ENCODE measurements around the gene TXNL4B. TPM values are rescaled to one million over a fixed set of nuclear protein-coding genes. Genes with fewer than 3 reads are reported as not detected.

Gene TXNL4B
- total RNA-seq, result 9.6 TPM

DNA sequence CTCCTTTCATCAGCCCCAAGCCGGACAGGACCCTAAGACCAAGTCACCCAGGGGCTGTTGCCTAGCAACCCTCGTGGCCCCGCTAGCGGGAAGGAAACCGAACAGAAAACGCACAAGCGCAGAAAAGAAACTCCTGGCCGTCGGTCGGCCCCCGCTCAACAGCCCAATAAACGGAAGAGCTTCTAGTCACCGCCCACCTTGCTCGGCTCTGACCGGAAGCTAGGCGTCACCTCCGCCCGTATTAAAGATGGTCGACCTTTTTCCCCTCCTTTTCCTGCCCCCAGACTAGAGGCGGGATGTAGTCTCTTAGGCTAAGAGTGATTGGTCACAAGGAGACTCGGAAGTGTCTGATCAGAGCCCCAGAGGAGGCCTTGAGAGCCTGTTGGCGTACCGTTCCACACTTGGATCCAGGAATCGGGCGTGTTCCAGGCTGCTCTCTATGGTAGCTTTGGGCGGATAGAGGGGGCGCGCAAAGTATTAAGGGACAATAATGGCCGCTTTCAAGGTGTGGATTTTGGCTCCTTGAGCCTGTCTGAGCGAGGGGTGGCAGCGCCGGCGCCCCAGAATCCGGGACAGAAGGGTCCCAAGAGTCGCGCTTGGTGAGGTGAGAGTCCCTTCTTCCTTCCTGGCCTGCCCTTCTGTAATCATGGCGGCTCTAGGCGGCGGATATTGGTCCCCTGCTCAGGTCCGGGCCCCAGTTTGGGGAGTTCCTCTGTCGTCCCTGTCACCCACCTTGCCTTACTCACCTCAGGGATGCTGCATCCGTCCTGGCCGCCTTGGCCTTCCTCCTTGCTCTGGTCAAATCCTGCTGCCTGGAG lies at the start of gene TXNL4B, which contains the start of gene DHX38:
Gene TXNL4B (minus strand): TSS at position 173 of the 818 bp plus-strand sequence. CDS start 2,871 bp downstream, outside the sequence.
Gene DHX38 (plus strand): TSS at position 400 of the 818 bp plus-strand sequence. CDS start 2,311 bp downstream, outside the sequence.
- ATAC-seq (peak; percentile 93), DNase-seq (ENCODE audit: low spot score) (peak; percentile 95)

DNA sequence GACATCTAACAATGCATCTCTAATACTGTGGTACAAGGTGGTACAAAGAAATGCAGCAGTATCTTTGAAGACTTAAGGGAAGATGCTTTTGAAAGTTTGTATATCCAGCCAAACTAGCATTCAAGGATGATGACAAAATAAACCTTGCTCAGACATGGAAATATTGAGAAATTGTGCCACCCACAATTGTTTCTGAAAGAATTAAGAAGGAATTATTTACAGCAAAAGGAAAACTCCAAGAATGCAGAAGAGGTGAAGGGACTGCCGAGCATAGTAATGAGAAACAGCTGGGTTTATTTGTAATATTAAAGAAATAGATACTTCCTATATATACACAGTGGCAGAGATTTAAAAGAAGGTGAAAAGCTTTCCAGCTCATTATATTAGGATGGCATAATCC lies 49.1 kb upstream of the TXNL4B start:
- ATAC-seq (no peak), DNase-seq (ENCODE audit: low spot score) (no peak)

DNA sequence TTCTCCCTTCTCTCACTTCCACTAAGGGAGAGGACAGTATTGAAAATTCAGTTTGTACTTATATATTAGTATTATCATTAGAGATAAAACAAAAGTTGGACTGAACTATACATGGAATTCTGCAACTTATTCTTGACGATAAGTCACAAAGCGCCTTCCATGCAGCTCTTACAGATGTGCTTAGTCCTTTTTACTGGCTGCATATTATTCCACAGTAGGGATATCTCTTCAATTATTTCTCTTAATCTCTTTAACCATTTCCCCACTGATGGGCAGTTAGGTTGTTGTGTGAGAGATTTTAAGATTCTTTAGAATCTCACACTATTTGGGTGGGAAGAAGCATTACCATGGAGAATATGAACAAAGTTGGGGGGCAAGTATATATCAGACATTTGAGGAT lies 46.5 kb upstream of the TXNL4B start:
- no peak for ATAC-seq
- DNase-seq (ENCODE audit: low spot score), result no peak

- DNase-seq (ENCODE audit: low spot score), result no peak
Observed at GRCh38 chr16:72138064-72138572, 44.7 kb upstream of the TXNL4B start.

DNA sequence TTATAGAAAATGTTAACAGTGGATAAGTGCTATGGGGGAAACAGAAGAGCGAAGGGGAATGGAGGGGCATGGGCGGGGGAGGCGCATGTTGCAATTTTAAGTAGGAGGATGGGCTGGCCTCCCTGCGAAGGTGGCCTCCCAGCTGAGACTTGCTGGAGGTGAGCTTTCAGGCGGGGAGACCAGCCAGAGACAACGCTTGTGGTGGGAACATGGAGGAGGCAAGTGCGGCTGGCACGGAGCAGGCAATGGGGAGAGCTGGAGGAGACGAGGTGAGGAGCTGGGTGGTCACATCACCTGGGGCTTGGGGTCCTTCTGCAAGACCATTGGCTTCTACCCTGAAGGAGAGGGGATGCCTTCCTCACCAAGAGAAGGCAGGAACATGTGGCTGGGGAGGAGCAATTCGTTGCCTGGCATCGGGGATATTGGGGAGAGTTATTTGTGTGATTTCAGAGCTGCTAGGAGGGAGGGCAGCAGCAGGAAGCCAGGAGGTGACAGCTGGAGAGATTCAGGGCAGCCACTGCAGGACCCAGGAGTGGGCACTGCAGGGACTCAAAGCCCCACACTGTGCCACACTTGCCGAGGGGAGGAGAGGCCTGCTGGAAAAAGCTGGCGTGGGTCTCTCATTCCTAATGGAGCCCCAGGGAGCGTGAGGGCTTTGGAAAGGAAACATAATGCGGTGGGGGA lies 44.1 kb upstream of the TXNL4B start:
- DNase-seq (ENCODE audit: low spot score), result no peak
- peak; percentile 37 for ATAC-seq

More at GRCh38 chr16:72138064-72138572, 44.7 kb upstream of the TXNL4B start:
- peak; percentile 75 for ATAC-seq

DNA sequence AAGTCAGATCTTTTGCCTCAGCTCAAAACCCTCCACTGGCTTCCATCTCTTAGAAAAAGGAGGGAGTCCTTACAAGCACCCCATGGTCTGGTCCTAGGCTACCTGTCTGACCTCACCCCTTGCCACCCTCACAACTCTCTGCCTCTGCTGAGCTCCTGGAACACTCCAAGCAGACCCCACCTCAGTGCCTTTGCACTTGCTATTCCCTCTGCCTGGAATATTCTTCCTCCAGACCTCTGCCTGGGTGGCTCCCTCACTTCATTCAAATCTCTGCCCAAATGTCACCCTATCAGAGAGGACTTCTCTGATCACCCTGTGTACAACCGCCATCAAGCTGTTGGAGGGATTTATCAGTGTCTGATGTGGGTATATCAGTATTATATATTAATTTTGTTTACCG lies 41.1 kb upstream of the TXNL4B start:
- ATAC-seq (no peak), DNase-seq (ENCODE audit: low spot score) (no peak)

DNA sequence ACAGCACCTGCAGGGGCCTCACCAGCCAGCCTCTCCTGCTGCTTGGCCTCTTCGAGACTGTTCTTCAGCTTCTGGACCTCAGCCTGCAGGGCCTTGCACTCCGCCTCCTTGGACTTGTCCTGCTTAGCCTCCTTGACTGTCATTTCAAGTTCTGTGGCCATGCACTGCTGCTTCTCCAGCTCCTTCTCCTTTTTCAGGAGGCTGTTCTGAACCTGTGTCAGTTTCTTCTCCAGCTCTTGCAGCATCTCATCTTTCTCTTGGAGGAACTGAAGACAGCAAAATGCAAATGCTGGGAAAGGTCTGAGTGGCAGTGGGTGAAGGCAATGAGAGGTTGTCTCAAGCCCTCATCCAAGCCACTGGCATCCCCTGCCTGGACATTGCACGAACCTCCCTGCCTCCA lies 39.3 kb upstream of the TXNL4B start:
- ATAC-seq (no peak), DNase-seq (ENCODE audit: low spot score) (no peak)

DNA sequence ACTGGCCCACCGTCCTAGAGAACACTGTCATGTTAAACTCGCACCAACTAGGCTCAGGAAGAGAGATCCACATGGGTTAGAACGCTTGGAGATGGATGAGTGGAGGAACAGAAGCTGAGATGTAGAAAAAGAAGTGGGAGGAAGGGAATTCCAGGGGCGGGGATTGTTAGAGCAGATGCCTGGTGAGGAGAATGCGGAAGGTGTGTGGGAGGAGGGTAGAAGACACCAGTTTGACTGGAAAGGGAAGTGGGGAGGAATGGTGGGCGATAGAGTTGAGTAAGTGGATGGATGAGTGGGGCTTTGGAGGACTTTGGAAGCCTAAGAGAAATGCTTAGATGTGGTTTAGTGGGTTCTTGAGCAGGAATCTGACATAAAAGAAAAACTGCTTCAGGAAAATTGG lies 37.6 kb upstream of the TXNL4B start:
- ATAC-seq (no peak), DNase-seq (ENCODE audit: low spot score) (no peak)

GRCh38 chr16:72129976-72130656 lies 36.7 kb upstream of the TXNL4B start:
- DNase-seq (ENCODE audit: low spot score) (no peak), ATAC-seq (no peak)

DNA sequence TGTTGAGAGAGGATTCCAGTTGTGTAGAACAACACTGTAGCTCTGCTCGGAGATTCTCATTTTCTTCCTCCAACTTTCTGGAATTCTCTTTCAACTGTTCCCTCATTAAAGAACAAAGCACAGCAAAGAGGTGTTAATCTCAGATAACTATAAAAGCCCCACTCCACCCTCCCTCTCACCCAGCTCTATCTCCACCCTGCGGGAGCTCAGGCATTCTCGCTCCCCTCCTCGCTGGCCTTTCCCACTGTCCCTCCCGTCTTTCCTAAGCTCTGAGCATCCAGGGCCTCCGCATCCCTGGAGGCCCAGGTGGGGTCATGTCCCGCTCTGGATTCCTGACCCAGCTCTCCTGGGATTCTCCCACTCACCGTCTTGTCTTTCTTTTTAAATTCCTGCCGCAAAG lies 35.3 kb upstream of the TXNL4B start:
- no peak for ATAC-seq
- DNase-seq (ENCODE audit: low spot score), result no peak

GRCh38 chr16:72126429-72126765 lies 33.0 kb upstream of the TXNL4B start:
- ATAC-seq (peak; percentile 25), DNase-seq (ENCODE audit: low spot score) (no peak)

GRCh38 chr16:72125635-72126428 lies 32.4 kb upstream of the TXNL4B start:
- ATAC-seq (no peak), DNase-seq (ENCODE audit: low spot score) (no peak)

- ATAC-seq (peak; percentile 95), DNase-seq (ENCODE audit: low spot score) (peak; percentile 68)
Observed at GRCh38 chr16:72124761-72125634, 31.6 kb upstream of the TXNL4B start.

GRCh38 chr16:72124148-72124547 lies 30.7 kb upstream of the TXNL4B start:
- DNase-seq (ENCODE audit: low spot score), result no peak

GRCh38 chr16:72123426-72123825 lies 30.0 kb upstream of the TXNL4B start:
- DNase-seq (ENCODE audit: low spot score), result no peak
- no peak for ATAC-seq

More at GRCh38 chr16:72124148-72124547, 30.7 kb upstream of the TXNL4B start:
- ATAC-seq, result no peak

DNA sequence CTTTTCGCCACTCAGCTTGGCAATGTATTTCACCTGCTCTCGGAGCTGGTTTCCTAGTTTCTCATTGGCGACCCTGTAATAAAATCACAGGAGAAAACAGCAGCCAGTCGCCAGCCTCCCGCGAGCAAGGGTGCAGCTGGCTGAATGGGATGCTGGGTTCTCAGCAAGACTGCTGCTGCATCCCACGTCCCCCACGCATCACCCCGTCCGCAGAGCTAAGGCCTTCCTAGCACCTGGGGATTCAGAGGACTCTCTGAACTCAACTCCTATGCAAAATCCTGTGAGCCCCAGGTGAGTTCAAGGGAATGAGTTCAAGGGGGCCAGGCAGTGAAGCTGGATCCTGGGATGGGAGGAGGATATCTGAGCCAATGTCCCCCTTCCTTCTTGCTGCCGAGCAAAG lies 29.5 kb upstream of the TXNL4B start:
- no peak for ATAC-seq
- DNase-seq (ENCODE audit: low spot score), result no peak

DNA sequence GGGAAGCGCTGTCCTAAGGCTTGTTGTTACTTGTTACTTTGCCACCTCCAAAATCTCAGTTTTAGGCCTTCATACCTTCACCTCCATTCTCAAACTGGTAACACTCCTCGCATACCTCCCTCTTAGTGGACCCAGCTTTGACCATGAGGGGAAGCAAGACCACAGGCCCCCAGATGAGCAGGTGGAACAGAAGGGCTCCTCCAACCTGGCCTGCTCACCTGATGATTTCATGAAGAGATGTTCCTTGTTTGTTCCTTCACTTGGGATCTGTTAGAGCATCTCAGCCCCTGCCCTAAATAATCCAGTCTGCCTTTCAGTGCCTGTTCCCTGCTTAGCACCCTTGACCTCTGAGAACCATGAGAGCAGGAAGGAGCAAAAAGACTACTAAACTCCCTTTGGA lies 28.9 kb upstream of the TXNL4B start:
- ATAC-seq (no peak), DNase-seq (ENCODE audit: low spot score) (no peak)

DNA sequence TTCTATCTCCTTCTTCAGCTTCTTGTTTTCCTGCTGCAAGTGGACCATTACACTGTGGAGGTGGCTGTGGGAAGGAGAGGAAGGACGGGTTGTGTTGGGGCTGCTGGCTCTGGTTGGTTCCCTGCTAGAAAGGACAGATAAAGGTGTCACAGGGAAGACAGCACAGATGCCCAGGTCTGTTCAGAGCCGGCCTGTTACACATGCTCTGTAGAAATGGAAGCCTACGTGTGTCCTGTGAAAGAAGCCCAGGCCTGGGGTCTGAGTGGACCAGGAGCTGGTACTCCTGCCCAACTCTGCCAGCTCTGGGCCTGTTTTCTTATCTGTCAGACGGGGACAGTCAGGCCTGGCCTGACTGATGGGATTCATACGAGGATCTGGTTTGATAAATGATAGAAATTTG lies 26.6 kb upstream of the TXNL4B start:
- DNase-seq (ENCODE audit: low spot score) (no peak), ATAC-seq (no peak)

DNA sequence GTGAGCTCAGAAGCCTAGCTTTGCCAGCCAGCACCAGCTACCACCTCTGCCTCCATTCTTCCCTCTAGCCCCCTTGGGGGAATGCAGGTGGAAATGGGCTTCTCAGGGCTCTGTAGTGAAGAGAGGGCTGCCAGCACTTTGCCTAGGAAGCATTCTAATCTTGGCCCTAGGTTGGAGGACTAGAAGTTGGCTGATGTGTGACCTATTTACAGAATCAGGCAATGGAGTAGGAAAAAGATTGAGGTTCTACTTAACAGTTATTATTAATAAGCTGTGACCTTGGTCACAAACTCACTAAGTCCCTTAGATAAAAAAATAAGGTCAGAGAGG lies 20.2 kb upstream of the TXNL4B start:
- DNase-seq (ENCODE audit: low spot score) (no peak), ATAC-seq (no peak)
